ENCODE results near the gene PTDSS2. TPM values are rescaled to one million over a fixed set of nuclear protein-coding genes. Genes with fewer than 3 reads are reported as not detected.

The PTDSS2 gene
- total and polyA plus RNA-seq, 2 of the 13 experiments (the other 11 are each of a cell fraction or from before 2014, with no cell fraction given) = 21.7 to 26.4 TPM

DNA sequence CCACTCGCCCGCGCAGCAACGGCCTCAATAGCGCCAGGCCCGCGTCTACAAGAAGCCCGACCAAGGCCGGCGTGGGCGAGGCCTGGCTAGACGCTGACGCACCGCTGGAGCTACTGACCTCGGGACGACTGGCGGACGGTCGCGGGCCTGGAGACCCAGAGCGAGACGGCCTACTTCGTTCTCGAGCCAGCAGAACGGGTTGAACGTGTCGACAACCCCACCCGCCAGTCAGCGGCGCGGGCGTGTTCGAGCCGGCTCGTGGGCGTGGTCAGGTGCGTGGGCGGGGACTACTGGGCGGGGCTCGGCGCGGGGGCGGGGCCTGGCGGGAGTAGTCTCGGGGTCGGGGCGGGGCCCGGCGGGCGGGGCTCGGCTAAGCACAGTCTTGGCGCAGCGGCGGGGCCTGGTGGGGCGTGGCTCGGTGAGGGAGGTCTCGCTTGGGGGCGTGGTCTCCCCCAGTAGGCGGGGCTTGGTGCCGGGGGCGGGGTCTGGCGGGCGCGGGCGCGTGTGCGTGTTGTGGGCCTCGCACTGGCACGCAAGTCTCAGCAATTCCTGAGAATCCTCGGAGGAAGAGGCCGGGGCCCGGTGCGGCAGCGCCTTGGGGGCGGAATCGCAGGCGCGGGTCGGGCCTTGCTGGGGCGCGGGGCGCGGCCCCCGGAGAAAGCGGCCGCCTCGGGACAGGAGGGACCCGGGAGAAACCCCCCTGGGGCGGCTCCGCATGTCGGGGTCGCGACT is 57.1 kb downstream of the PTDSS2 start, which contains the start of gene RNH1 (continued):
- TF ChIP-seq MBD4 (IDR thresholded peaks at IDR 0.05; ENCODE audit: borderline replicate concordance, low read length) (no peak), RFXAP (CRISPR knock-in tag; IDR thresholded peaks at IDR 0.05; ENCODE audit: borderline replicate concordance) (no peak; the same call in 1 of the 2 replicates), NKX3-1 (CRISPR knock-in tag; IDR thresholded peaks at IDR 0.05) (no peak), MAF1 (CRISPR knock-in tag; IDR thresholded peaks at IDR 0.05; ENCODE audit: borderline replicate concordance) (no peak), ZNF446 (CRISPR knock-in tag; IDR thresholded peaks at IDR 0.05) (no peak), FOXM1 (CRISPR knock-in tag; IDR thresholded peaks at IDR 0.05) (no peak), TGIF2 (CRISPR knock-in tag; IDR thresholded peaks at IDR 0.05) (no peak; the same call in 1 of the 2 replicates), ZNF841 (CRISPR knock-in tag; IDR thresholded peaks at IDR 0.05; ENCODE audit: borderline replicate concordance) (no peak), KDM6A (CRISPR knock-in tag; IDR thresholded peaks at IDR 0.05; ENCODE audit: low read depth) (no peak), ZNF629 (CRISPR knock-in tag; conservative IDR thresholded peaks at IDR 0.05) (no peak), ZFP90 (CRISPR knock-in tag; IDR thresholded peaks at IDR 0.05; ENCODE audit: borderline replicate concordance) (no peak; the same call in 1 of the 2 replicates), PHF20 (CRISPR knock-in tag; IDR thresholded peaks at IDR 0.05) (no peak), ZNF333 (CRISPR knock-in tag; IDR thresholded peaks at IDR 0.05; ENCODE audit: borderline replicate concordance) (no peak), ZNF577 (CRISPR knock-in tag; IDR thresholded peaks at IDR 0.05; ENCODE audit: borderline replicate concordance, low read depth) (no peak), GLI4 (CRISPR knock-in tag; IDR thresholded peaks at IDR 0.05; ENCODE audit: borderline replicate concordance) (no peak), ZNF431 (CRISPR knock-in tag; IDR thresholded peaks at IDR 0.05; ENCODE audit: borderline replicate concordance, low read depth) (peak; percentile 84; the same call in 1 of the 2 replicates), TOE1 (CRISPR knock-in tag; IDR thresholded peaks at IDR 0.05) (no peak), HMG20B (CRISPR knock-in tag; conservative IDR thresholded peaks at IDR 0.05) (no peak)
- TF ChIP-seq, protein P1, sequence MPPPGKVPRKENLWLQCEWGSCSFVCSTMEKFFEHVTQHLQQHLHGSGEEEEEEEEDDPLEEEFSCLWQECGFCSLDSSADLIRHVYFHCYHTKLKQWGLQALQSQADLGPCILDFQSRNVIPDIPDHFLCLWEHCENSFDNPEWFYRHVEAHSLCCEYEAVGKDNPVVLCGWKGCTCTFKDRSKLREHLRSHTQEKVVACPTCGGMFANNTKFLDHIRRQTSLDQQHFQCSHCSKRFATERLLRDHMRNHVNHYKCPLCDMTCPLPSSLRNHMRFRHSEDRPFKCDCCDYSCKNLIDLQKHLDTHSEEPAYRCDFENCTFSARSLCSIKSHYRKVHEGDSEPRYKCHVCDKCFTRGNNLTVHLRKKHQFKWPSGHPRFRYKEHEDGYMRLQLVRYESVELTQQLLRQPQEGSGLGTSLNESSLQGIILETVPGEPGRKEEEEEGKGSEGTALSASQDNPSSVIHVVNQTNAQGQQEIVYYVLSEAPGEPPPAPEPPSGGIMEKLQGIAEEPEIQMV (CRISPR knock-in tag; IDR thresholded peaks at IDR 0.05; ENCODE audit: low read depth) = no peak
- TF ChIP-seq, protein P2, sequence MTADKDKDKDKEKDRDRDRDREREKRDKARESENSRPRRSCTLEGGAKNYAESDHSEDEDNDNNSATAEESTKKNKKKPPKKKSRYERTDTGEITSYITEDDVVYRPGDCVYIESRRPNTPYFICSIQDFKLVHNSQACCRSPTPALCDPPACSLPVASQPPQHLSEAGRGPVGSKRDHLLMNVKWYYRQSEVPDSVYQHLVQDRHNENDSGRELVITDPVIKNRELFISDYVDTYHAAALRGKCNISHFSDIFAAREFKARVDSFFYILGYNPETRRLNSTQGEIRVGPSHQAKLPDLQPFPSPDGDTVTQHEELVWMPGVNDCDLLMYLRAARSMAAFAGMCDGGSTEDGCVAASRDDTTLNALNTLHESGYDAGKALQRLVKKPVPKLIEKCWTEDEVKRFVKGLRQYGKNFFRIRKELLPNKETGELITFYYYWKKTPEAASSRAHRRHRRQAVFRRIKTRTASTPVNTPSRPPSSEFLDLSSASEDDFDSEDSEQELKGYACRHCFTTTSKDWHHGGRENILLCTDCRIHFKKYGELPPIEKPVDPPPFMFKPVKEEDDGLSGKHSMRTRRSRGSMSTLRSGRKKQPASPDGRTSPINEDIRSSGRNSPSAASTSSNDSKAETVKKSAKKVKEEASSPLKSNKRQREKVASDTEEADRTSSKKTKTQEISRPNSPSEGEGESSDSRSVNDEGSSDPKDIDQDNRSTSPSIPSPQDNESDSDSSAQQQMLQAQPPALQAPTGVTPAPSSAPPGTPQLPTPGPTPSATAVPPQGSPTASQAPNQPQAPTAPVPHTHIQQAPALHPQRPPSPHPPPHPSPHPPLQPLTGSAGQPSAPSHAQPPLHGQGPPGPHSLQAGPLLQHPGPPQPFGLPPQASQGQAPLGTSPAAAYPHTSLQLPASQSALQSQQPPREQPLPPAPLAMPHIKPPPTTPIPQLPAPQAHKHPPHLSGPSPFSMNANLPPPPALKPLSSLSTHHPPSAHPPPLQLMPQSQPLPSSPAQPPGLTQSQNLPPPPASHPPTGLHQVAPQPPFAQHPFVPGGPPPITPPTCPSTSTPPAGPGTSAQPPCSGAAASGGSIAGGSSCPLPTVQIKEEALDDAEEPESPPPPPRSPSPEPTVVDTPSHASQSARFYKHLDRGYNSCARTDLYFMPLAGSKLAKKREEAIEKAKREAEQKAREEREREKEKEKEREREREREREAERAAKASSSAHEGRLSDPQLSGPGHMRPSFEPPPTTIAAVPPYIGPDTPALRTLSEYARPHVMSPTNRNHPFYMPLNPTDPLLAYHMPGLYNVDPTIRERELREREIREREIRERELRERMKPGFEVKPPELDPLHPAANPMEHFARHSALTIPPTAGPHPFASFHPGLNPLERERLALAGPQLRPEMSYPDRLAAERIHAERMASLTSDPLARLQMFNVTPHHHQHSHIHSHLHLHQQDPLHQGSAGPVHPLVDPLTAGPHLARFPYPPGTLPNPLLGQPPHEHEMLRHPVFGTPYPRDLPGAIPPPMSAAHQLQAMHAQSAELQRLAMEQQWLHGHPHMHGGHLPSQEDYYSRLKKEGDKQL (CRISPR knock-in tag; IDR thresholded peaks at IDR 0.05; ENCODE audit: low read depth) = no peak
- TF ChIP-seq, protein P3, sequence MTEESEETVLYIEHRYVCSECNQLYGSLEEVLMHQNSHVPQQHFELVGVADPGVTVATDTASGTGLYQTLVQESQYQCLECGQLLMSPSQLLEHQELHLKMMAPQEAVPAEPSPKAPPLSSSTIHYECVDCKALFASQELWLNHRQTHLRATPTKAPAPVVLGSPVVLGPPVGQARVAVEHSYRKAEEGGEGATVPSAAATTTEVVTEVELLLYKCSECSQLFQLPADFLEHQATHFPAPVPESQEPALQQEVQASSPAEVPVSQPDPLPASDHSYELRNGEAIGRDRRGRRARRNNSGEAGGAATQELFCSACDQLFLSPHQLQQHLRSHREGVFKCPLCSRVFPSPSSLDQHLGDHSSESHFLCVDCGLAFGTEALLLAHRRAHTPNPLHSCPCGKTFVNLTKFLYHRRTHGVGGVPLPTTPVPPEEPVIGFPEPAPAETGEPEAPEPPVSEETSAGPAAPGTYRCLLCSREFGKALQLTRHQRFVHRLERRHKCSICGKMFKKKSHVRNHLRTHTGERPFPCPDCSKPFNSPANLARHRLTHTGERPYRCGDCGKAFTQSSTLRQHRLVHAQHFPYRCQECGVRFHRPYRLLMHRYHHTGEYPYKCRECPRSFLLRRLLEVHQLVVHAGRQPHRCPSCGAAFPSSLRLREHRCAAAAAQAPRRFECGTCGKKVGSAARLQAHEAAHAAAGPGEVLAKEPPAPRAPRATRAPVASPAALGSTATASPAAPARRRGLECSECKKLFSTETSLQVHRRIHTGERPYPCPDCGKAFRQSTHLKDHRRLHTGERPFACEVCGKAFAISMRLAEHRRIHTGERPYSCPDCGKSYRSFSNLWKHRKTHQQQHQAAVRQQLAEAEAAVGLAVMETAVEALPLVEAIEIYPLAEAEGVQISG (CRISPR knock-in tag; IDR thresholded peaks at IDR 0.05) = no peak
